PC-9 (cell line): ENCODE results near the gene CD44.

Experiments used
- CTCF ChIP-seq: fragments of 200-600 bp; sonication (generic); conservative IDR thresholded peaks from 2 replicates; pipeline ENCODE4 v1.6.1; 2017; ENCODE audit warnings: mixed run types, antibody characterized with exemption, mild to moderate bottlenecking, moderate library complexity
- EZH2 ChIP-seq: fragments of 200-600 bp; sonication (generic); IDR thresholded peaks from 2 replicates; pipeline ENCODE4 v1.8.0; 2017; ENCODE audit warnings: antibody characterized with exemption, low read depth

GRCh38 chr11:35185696-35186095 lies 46.7 kb downstream of the CD44 start:
- TF ChIP-seq CTCF (no peak), EZH2 (no peak)
